Caco-2 (cell line): ENCODE measurements around the gene ALG12. TPM values are rescaled to one million over a fixed set of nuclear protein-coding genes. Genes with fewer than 3 reads are reported as not detected.

Experiments used
- BruUV-seq: library from RNA; stranded (reverse); fragments of 400-500 nt; replicated peaks from 2 replicates; lab custom pipeline; 2021; lab: Mats Ljungman, UMichigan
- CTCF ChIA-PET: fragments of 300-600 bp; sonication (Branson Sonifier 250); formaldehyde crosslinking; loops from one replicate; lab custom pipeline; 2022; ENCODE audit warnings: antibody characterized with exemption; lab: Charles Lee
- POLR2A ChIA-PET: fragments of 300-600 bp; sonication (Branson Sonifier 250); formaldehyde crosslinking; loops from one replicate; lab custom pipeline; 2022; ENCODE audit warnings: antibody characterized with exemption; lab: Charles Lee
- DNase-seq, 2 experiments: peaks; one replicate each; pipeline versions ENCODE4 v3.0.0 to v3.0.0-alpha.2; 2020 to 2022
- H3K27me3 ChIP-seq: replicated peaks from 2 replicates; pipeline ENCODE4 v1.6.0; 2011; ENCODE audit warnings: low read length; ENCODE audit not compliant: control insufficient read depth, insufficient read depth
- H3K36me3 ChIP-seq: 2 replicates; pipeline ENCODE4 v1.5.1; 2011; ENCODE audit warnings: low read length; ENCODE audit not compliant: control insufficient read depth, insufficient read depth
- H3K4me1 ChIP-seq: fragments of 250-450 bp; sonication (Bioruptor Pico); 2 replicates; pipeline ENCODE4 v1.5.1; 2020; ENCODE audit warnings: mild to moderate bottlenecking
- H3K4me3 ChIP-seq: 2 replicates; pipeline ENCODE4 v1.5.1; 2011; ENCODE audit warnings: low read depth, mild to moderate bottlenecking, control low read depth, low read length
- H3K9me3 ChIP-seq: fragments of 250-450 bp; sonication (Bioruptor Pico); 2 replicates; pipeline ENCODE4 v1.5.1; 2020; ENCODE audit warnings: mild to moderate bottlenecking, moderate library complexity
- H3K27ac Mint-ChIP-seq: one replicate; pipeline ENCODE4 v1.8.0; 2022; ENCODE audit warnings: mixed read lengths; ENCODE audit not compliant: unreplicated experiment
- H3K27me3 Mint-ChIP-seq: one replicate; pipeline ENCODE4 v1.8.0; 2022; ENCODE audit warnings: mixed read lengths; ENCODE audit not compliant: insufficient read depth, unreplicated experiment
- H3K36me3 Mint-ChIP-seq: one replicate; pipeline ENCODE4 v1.8.0; 2022; ENCODE audit warnings: mild to moderate bottlenecking, mixed read lengths; ENCODE audit not compliant: insufficient read depth, unreplicated experiment
- H3K4me1 Mint-ChIP-seq: one replicate; pipeline ENCODE4 v1.8.0; 2022; ENCODE audit warnings: low read depth, mixed read lengths; ENCODE audit not compliant: unreplicated experiment
- H3K4me3 Mint-ChIP-seq: one replicate; pipeline ENCODE4 v1.8.0; 2022; ENCODE audit warnings: mild to moderate bottlenecking, moderate library complexity, mixed read lengths; ENCODE audit not compliant: unreplicated experiment
- H3K9me3 Mint-ChIP-seq: one replicate; pipeline ENCODE4 v1.8.0; 2022; ENCODE audit warnings: mixed read lengths; ENCODE audit not compliant: unreplicated experiment
- CTCF ChIP-seq, 2 experiments: fragments of 200-600 bp in 1 of 2; IDR thresholded peaks; 1 replicate in 1 of 2; 2 replicates in 1 of 2; pipeline versions ENCODE4 v1.5.1 to v1.8.0; 2011 to 2022; ENCODE audit warnings: antibody characterized with exemption in 1 of 2, control low read depth in 1 of 2, inconsistent platforms in 1 of 2, low read depth in 1 of 2, low read length in 1 of 2, mild to moderate bottlenecking in 1 of 2, moderate library complexity in 1 of 2; ENCODE audit not compliant: insufficient read depth in 1 of 2, severe bottlenecking in 1 of 2, unreplicated experiment in 1 of 2
- intact Hi-C: fragments of 100-400 bp; cut with micrococcal nuclease; formaldehyde crosslinking; loops from one replicate; pipeline ENCODE4 v1.10.0; 2022; ENCODE audit not compliant: unreplicated experiment
- total RNA-seq: library from RNA; stranded (reverse); gene quantifications from 2 replicates; pipeline ENCODE4 v1.2.3, GENCODE V29; 2022

ALG12 gene
- total RNA-seq, 1 experiment from 2014 or later: 35.7 TPM

DNA sequence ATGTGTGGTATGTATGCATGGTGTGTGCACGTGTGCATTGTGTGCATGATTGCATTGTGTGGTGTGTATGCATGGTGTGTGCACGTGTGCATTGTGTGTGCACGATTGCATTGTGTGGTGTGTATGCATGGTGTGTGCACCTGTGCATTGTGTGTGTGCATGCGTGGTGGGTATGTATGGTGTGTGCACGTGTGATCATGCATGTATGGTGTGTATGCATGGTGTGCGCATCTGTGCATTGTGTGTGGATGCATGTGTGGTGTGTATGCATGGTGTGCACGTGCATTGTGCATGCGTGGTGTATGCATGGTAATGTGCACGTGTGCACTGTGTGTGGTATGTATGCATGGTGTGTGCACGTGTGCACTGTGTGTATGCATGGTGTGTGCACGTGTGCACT, 16.8 kb downstream of the ALG12 start:
- H3K36me3 Mint-ChIP-seq: peaks cover 42% of the 10 kb centered on the region
- POLR2A ChIA-PET: no interaction called here
- TF ChIP-seq CTCF (IDR thresholded peaks at IDR 0.05; ENCODE audit: insufficient read depth in 1 of 2, low read depth in 1 of 2, low read length in 1 of 2, severe bottlenecking in 1 of 2, unreplicated experiment in 1 of 2): no peak

DNA sequence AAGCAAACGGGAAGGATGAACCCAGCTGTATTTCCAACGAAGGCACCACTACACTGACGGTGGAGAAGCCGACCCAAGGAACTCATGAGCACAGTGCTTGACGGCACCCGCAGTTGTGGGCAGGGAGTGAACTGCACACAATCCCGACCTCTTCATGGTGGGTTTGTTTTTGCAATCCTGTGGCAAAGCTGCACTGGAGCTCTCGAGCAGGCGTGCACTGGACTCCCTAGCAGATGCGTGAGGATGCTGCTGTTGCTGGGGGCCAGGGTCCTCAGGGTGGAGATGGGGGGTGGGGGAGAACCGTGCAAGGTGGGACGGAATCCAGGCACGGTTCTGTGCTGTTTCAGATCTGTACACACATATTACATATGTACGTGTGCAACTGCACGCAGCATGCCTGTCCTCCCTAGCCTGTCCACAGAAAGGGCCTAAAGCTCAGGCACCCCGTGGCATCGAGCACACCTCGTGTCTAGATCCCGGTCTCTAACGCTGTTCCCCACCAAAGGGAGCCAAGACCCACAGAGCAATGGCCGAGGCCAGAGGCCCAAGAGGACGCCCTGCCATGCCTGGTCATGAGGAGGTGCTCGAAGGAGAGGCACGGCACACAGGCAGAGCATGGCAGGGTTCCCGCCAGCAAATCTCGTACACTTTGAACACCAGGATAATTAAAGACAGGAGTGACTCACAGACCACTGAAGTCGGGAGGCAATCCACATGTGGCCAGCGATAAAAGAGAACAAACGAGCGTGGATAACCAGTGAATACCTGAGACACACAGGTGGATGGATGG, 17.6 kb downstream of the ALG12 start:
- POLR2A ChIA-PET: no interaction called here
- TF ChIP-seq CTCF (IDR thresholded peaks at IDR 0.05; ENCODE audit: insufficient read depth in 1 of 2, low read depth in 1 of 2, low read length in 1 of 2, severe bottlenecking in 1 of 2, unreplicated experiment in 1 of 2): no peak
- H3K4me1 Mint-ChIP-seq: no peaks in the 10 kb centered on the region
- BruUV-seq: no TSS peak
- H3K27me3 ChIP-seq: no peaks in the 10 kb centered on the region
- peaks cover 45% of the 10 kb centered on the region for H3K36me3 Mint-ChIP-seq
- H3K4me1 ChIP-seq: no peaks in the 10 kb centered on the region
- no peaks in the 10 kb centered on the region for H3K9me3 ChIP-seq
- H3K9me3 Mint-ChIP-seq: no peaks in the 10 kb centered on the region
- no peak for DNase-seq
- CTCF ChIA-PET: no interaction called here
- no peak overlapping the region for H3K27ac Mint-ChIP-seq
- H3K4me3 Mint-ChIP-seq: no peak overlapping the region
- H3K36me3 ChIP-seq: no peaks in the 10 kb centered on the region; the same call in 1 of the 2 replicates
- no peaks in the 10 kb centered on the region for H3K27me3 Mint-ChIP-seq
- intact Hi-C loops: no loop called here
- H3K4me3 ChIP-seq: no peak overlapping the region

More for the DNA sequence above, 16.8 kb downstream of the ALG12 start:
- no peaks in the 10 kb centered on the region for H3K9me3 Mint-ChIP-seq
- Histone ChIP-seq H3K4me1 (no peaks in the 10 kb centered on the region), H3K4me3 (no peak overlapping the region), H3K27me3 (no peaks in the 10 kb centered on the region), H3K9me3 (no peaks in the 10 kb centered on the region), H3K36me3 (no peaks in the 10 kb centered on the region; the same call in 1 of the 2 replicates)
- no peak for DNase-seq
- intact Hi-C loops: no loop called here
- H3K4me1 Mint-ChIP-seq: no peaks in the 10 kb centered on the region
- no TSS peak for BruUV-seq
- CTCF ChIA-PET: no interaction called here
- no peak overlapping the region for H3K27ac Mint-ChIP-seq
- H3K4me3 Mint-ChIP-seq: no peak overlapping the region
- H3K27me3 Mint-ChIP-seq: no peaks in the 10 kb centered on the region

DNA sequence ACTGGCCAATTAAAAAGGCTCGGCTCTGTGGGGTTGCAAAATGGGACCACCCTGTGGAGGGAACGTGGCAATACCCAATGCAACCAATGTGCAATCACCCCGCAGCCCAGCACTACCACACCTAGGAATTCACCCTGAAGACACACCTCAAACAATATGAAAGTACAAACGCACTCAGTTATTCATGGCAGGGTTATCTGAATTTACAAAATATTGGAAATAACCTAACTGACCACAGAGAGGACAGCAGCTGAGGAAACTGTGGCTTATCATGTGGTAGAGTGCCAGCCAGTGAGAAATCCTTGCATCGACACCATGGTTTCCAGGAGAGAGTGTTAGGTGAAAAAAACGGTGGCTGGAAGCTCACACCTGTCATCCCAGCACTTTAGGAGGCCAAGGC, 18.7 kb downstream of the ALG12 start:
- no peaks in the 10 kb centered on the region; the same call in 1 of the 2 replicates for H3K36me3 ChIP-seq
- H3K27me3 Mint-ChIP-seq: no peaks in the 10 kb centered on the region
- BruUV-seq: no TSS peak
- DNase-seq: no peak
- no peak overlapping the region for H3K27ac Mint-ChIP-seq
- H3K4me3 ChIP-seq: no peak overlapping the region
- no peaks in the 10 kb centered on the region for H3K9me3 Mint-ChIP-seq
- no peaks in the 10 kb centered on the region for H3K4me1 Mint-ChIP-seq
- no peaks in the 10 kb centered on the region for H3K9me3 ChIP-seq
- H3K27me3 ChIP-seq: no peaks in the 10 kb centered on the region
- POLR2A ChIA-PET: no interaction called here
- CTCF ChIA-PET: no interaction called here
- H3K4me3 Mint-ChIP-seq: no peak overlapping the region
- intact Hi-C loops: no loop called here
- H3K4me1 ChIP-seq: no peaks in the 10 kb centered on the region
- TF ChIP-seq CTCF (IDR thresholded peaks at IDR 0.05; ENCODE audit: insufficient read depth in 1 of 2, low read depth in 1 of 2, low read length in 1 of 2, severe bottlenecking in 1 of 2, unreplicated experiment in 1 of 2): no peak
- H3K36me3 Mint-ChIP-seq: peaks cover 40% of the 10 kb centered on the region
